HG03175 (cell line): Measurements from ENCODE around the gene ATXN1.
A peak's percentile ranks its signal among the peaks of the same experiment; 100 is the strongest.

Experiments
- ATAC-seq: cut with Tn5 transposase; IDR thresholded peaks from one replicate; pipeline ENCODE4 v1.9.1; 2021; ENCODE audit warnings: mild to moderate bottlenecking, moderate library complexity; ENCODE audit not compliant: unreplicated experiment

ATXN1 gene

GRCh38 chr6:16783952-16784565 lies 22.8 kb upstream of the ATXN1 start:
- ATAC-seq = no peak

GRCh38 chr6:16783509-16783908 lies 22.2 kb upstream of the ATXN1 start:
- no peak for ATAC-seq

DNA sequence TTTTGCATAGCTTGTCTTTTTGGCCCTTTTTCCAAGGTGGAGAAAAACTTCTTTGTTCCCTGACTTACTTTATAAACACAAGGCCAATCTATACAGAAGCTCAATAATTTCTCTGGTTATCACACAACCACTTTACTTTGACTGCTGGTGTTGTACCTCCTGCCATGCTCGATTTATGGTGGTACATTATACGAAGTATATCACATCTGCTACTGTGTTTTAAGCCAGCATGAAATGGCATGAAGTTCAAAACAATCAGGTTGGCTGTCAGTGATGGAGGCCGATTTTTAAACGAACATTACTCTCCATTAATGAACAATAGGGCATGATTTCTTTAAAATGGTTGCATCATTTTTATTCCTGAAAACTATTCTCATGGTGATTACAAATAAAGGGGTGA lies 21.0 kb upstream of the ATXN1 start:
- ATAC-seq = no peak

- no peak for ATAC-seq
Observed at GRCh38 chr6:16781348-16782169, 20.3 kb upstream of the ATXN1 start.

DNA sequence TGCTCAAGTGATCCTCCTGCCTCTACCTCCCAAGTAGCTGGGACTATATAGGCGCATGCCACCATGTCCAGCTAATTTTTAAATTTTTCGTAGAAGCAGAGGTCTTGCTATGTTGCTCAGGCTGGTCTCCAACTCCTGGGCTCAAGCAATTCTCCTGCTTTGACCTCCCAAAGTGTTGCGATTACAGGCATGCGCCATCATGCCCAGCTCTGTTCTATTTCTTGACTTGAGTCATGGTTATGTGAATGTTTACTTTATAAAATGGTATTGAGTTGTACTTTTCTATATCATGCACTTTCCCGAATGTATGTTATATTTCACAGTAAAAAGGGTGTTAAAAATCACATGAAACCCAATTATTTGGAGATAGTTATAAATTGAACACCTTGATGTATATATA lies 17.3 kb upstream of the ATXN1 start:
- no peak for ATAC-seq

DNA sequence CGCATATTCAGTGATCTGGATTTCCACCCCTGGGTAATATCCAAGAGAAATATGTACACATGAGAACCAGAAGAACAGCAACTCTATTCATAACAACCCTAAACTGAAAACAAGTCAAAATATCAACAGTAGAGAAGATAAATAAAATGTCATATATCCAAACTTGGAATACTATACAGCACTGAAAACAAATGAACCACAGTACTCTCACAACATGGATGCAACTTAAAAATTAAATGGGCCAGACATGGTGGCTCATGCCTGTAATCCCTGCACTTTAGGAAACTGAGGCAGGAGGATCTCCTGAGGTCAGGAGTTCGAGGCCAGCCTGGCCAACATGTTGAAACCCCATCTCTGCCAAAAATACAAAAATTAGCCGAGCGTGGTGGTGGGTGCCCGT lies 16.5 kb upstream of the ATXN1 start:
- ATAC-seq = no peak

DNA sequence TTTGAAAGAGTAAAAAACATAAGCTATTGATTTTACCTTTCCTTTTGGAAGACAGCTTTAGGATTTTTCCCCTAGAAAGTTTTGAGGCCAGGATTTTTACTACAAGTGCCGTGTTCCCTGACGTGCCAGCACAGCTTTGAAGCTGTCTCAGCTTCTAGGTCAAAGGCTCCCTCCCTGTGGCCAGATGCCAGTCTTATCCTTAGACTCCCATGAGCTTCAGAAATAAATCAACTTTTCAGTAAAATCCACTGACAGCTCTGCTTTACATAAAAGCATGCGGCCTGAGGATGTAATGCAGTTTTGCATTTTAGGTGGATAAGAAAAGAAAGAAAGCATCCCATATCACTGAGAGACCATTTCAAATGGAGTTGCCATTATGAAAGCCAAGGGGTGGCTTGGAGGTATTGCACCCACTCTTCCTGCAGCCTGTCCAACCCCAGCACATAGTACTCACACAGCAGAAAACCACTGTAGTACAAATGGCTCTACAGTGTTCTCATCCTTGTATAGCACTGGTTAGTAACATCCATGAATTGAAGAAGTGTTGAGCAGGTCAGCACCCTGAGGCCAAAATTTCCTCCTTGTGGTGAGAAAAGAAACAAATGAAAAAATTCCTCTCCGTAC lies 15.2 kb upstream of the ATXN1 start:
- ATAC-seq = peak; percentile 41

DNA sequence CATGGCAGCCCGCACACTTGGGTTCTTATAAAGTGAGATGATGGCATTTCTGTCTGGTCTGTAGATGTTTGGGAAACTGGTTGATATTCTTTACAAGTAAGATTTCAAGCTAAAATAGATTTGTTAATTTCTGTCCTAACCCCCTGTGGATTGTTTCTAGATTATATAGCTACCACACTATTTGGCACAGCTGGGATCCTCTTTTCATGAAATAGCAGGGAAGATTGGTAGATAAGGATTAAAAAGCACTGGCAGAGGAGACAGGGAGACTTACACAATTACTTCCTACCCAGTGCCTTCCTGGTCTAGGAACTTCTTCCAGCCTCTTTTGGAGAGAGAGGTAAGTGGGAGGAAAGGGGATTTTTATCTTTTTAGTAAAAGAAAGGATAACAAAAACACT lies 13.2 kb upstream of the ATXN1 start:
- ATAC-seq = no peak

- ATAC-seq = no peak
Observed at GRCh38 chr6:16773362-16773761, 12.1 kb upstream of the ATXN1 start.

GRCh38 chr6:16770701-16771569 lies 9.7 kb upstream of the ATXN1 start:
- ATAC-seq = peak; percentile 89

DNA sequence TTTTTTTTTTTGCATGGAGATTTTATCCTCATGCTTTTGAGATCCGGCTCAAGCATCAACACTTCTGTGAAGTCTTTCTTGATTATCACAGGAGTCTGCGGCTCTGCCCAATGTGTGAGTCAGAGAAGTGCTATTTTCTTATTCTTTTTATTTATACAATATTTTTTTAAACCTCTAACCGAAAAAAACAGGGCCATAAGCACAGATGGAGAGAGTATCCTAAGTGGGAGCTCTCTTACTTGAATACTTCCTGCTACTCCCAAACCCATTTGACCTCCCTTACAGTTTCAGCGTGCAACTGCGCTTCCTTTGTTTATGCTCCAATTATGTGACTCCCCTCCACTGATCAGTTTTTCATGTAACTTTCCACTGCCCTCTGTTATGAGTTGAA lies 8.7 kb upstream of the ATXN1 start:
- ATAC-seq = no peak

DNA sequence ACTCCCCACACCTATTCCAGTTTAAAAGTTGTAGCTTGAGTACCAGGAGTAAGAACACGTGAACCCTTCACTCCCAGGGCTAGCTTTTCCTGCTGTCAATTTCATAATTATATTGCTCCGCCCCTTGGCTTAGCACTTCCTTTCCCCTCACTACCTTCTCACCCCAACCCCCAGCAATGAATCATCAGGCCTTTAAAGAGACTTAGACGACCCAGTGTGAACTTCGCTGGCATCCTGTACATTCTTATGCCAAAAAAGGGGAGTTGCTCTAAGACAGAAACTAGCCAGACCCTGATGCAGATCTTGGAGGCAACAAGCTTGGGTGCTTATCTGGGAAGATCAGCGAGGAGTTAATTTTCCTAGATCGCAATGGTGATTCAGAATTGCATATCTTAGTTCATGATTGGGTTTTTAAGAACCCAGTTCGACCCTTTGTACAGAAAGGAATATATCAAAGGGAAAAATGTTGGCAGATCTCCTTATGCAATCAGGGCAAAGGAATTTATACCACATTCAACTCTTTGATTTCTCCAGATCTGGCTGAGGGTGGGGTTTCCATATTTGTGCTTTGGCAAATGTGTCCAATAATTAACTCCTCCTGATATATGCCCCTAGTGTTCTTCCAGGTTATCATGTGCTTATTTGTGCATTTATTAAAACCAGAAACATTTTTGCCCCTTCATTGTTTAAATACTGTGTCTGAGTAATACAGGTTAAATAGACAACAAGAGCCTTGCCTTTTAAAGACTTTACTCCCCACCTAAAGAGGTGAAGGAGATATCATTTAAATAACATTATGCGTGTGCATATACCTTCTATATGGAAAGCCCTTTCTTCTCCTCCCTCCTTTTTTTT lies 8.1 kb upstream of the ATXN1 start:
- peak; percentile 44 for ATAC-seq

DNA sequence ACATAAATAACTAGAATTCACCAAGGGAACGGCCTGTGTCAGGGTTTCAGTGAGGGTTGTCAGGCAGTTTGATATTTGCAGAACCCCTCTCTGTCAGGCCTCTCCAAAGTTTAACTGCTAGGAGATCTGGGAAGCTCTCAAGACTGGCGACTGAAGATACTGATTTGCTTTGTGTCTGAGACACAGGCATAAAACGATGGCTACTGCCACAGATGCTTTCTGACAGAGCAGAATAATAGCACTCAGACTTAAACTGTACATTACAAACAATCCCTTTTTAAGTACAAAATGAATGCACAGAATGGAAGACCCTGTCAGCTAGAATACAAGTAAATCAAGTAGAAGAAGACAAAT lies 7.2 kb upstream of the ATXN1 start:
- ATAC-seq = no peak

DNA sequence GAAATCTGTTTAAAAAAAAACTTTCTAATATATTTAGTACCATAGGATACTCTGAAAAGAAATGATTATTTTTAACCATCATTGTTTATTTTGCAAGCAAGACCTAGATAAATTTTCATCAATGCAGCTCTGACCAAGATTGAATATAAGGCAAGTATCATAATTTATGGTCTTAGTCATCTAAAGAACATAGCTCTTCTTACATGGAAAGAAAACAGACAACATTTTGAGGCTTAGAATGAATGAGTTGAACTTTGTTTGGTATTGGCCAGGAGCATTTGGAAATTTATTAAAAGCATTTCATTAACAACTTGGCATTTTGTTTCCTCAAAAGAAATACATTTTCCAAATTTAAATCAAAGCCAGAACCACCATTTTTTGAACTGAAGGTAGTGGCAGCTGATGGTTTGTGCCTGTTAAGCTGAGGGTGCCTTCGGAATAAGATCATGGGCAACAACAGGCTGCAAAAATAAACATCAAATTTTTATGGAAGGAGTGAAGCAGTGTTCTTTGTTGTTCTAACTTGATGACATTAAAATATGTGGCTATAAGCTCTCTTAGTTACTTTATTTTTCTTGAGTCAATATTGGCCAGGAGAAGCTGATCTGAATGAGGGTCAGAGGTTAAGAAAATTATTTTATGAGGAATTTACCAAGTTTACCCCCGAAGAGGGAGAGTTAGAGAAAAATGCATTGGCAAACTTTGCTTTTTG lies 6.7 kb upstream of the ATXN1 start:
- ATAC-seq = no peak

DNA sequence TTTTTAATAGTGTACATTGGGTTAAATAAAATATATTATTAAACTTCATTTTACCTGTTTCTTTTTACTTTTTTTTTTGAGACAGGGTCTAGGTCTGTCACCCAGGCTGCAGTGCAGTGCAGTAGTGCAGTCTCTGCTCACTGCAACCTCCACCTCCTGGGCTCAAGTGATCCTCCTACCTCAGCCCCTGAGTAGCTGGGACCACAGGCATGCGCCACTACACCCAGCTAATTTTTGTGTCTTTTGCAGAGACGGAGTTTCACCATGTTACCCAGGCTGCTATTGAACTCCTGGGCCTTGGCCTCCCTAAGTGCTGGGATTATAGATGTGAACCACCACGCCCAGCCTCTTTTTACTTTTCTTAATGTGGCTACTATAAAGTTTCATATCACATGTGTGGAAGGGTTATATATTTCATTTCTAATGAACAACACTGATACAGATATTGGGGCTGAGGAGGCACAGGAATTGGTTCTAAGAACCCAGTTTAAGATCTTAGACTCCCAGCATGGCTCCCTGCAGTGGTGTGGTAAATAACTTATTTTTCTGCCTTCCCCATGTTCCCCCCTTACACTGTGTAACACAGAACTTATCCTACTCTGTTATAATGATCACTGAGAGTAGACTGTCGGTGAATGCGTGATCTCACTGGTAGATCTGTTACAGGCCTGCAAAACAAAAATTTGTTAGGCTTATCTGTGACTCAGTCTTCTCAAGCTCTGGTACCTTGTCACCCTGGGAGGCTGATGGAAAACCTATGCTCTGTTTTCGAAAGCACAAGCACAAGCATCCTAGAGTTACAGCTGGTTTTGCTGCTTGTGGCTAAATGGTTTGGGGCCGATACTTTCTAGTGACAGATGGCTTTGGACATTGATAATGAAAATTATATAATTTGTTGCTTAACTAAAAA lies 5.8 kb upstream of the ATXN1 start:
- no peak for ATAC-seq

- ATAC-seq = no peak
Observed at GRCh38 chr6:16766043-16766536, 4.8 kb upstream of the ATXN1 start.

GRCh38 chr6:16765235-16765634 lies 4.0 kb upstream of the ATXN1 start:
- no peak for ATAC-seq

- ATAC-seq = no peak
Observed at GRCh38 chr6:16764188-16764950, 3.1 kb upstream of the ATXN1 start.
